Measurements from ENCODE around the gene AFF2. TPM values are rescaled to one million over a fixed set of nuclear protein-coding genes. Genes with fewer than 3 reads are reported as not detected.

Gene AFF2
- total RNA-seq, 5 donors from 2014 or later (not counting 1 experiment from before 2014, with no cell fraction given), result 0.95 to 4.1 (median 2.3) TPM

- Histone ChIP-seq H3K27me3 (replicated peaks in 1 of 2; ENCODE audit: control insufficient read depth in 2 of 2, extremely low read depth in 1 of 2, insufficient read depth in 2 of 2, low read length in 1 of 2) (no peaks in the 10 kb centered on the region), H3K4me3 (ENCODE audit: control insufficient read depth in 1 of 2, extremely low read depth in 1 of 2, low read length in 1 of 2) (no peak overlapping the region), H3K27ac (ENCODE audit: low read length) (no peak overlapping the region), H3K36me3 (ENCODE audit: control insufficient read depth in 2 of 2, extremely low read depth in 1 of 2, insufficient read depth in 1 of 2, low read length in 1 of 2) (no peaks in the 10 kb centered on the region), H3K9me3 (no peaks in the 10 kb centered on the region), H3K4me1 (ENCODE audit: control insufficient read depth in 1 of 2, extremely low read depth in 1 of 2, insufficient read depth in 2 of 2, low read length in 2 of 2) (no peaks in the 10 kb centered on the region)
- no CpG with 5 or more reads among the region's 2 CpGs for WGBS (ENCODE audit: insufficient coverage)
- POLR2A ChIA-PET, result no interaction called here
- no peak overlapping the region for H3K27ac Mint-ChIP-seq
- ATAC-seq (replicated peaks in 1 of 4) (no peak), DNase-seq (no peak)
- peaks cover 0 to 4% (median 2%) of the 10 kb centered on the region in 3 donors for H3K4me1 Mint-ChIP-seq
- no peak overlapping the region for H3K4me3 Mint-ChIP-seq
- H3K36me3 Mint-ChIP-seq, result no peaks in the 10 kb centered on the region
- H3K27me3 Mint-ChIP-seq, result peaks cover 0 to 19% of the 10 kb centered on the region in 2 donors
- CTCF ChIA-PET, result no interaction called here
- peaks cover 0 to 3% (median 0%) of the 10 kb centered on the region in 3 donors for H3K9me3 Mint-ChIP-seq
Measured at GRCh38 chrX:148492057-148492456, 8.4 kb upstream of the AFF2 start.

GRCh38 chrX:148495176-148495575 is 5.2 kb upstream of the AFF2 start:
- 50% methylated on average over 1 of the region's 3 CpGs for WGBS (ENCODE audit: insufficient coverage)
- peaks cover 7 to 12% (median 11%) of the 10 kb centered on the region in 3 donors for H3K4me1 Mint-ChIP-seq

DNA sequence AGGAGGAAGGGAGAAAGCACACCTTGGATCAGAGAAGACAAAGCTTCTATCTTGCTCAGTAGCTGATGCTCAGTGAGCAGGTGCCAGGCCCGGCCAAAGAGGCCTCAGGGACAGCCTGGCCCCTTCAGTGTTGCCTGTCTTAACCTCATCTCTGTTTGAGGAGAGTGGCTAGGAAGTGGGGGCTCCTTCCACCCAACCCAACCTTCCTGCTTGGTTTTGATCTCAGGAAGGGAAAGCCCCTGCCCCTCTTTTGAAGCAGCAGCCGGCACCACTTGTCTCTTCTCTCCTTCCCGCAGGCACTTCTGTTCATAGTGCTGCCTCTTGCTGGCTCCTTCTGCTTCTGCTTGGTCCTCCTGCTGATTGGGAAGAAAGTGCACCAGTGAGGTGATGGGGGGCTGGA is 2.4 kb upstream of the AFF2 start:
- Mint-ChIP-seq H3K4me1 (peaks cover 8 to 14% (median 11%) of the 10 kb centered on the region in 3 donors), H3K27ac (no peak overlapping the region), H3K27me3 (peaks cover 4 to 15% of the 10 kb centered on the region in 2 donors), H3K4me3 (no peak overlapping the region), H3K9me3 (no peaks in the 10 kb centered on the region), H3K36me3 (no peaks in the 10 kb centered on the region)
- Histone ChIP-seq H3K36me3 (ENCODE audit: control insufficient read depth in 2 of 2, extremely low read depth in 1 of 2, insufficient read depth in 1 of 2, low read length in 1 of 2) (no peaks in the 10 kb centered on the region), H3K4me3 (ENCODE audit: control insufficient read depth in 1 of 2, extremely low read depth in 1 of 2, low read length in 1 of 2) (no peak overlapping the region), H3K27ac (ENCODE audit: low read length) (no peak overlapping the region), H3K9me3 (no peaks in the 10 kb centered on the region), H3K27me3 (replicated peaks in 1 of 2; ENCODE audit: control insufficient read depth in 2 of 2, extremely low read depth in 1 of 2, insufficient read depth in 2 of 2, low read length in 1 of 2) (peaks cover 0 to 18% of the 10 kb centered on the region in 2 experiments), H3K4me1 (ENCODE audit: control insufficient read depth in 1 of 2, extremely low read depth in 1 of 2, insufficient read depth in 2 of 2, low read length in 2 of 2) (peaks cover 0 to 17% of the 10 kb centered on the region in 2 experiments)
- no CpG with 5 or more reads among the region's 3 CpGs for WGBS (ENCODE audit: insufficient coverage)
- POLR2A ChIA-PET, result no interaction called here
- CTCF ChIA-PET, result no interaction called here
- DNase-seq (peak in 7 of 35 experiments; percentile 2 to 30 (median 17)), ATAC-seq (replicated peaks in 1 of 4) (peak in 2 of 4 experiments; percentile 36 to 64)

More at GRCh38 chrX:148495176-148495575, 5.2 kb upstream of the AFF2 start:
- Mint-ChIP-seq H3K4me3 (no peak overlapping the region), H3K27me3 (peaks cover 0 to 16% of the 10 kb centered on the region in 2 donors), H3K27ac (no peak overlapping the region), H3K36me3 (no peaks in the 10 kb centered on the region), H3K9me3 (peaks cover 0 to 3% (median 0%) of the 10 kb centered on the region in 3 donors)
- ChIA-PET POLR2A (no interaction called here), CTCF (no interaction called here)
- H3K27ac ChIP-seq (ENCODE audit: low read length), result no peak overlapping the region
- H3K36me3 ChIP-seq (ENCODE audit: control insufficient read depth in 2 of 2, extremely low read depth in 1 of 2, insufficient read depth in 1 of 2, low read length in 1 of 2), result no peaks in the 10 kb centered on the region
- peaks cover 0 to 8% of the 10 kb centered on the region in 2 experiments for H3K27me3 ChIP-seq (replicated peaks in 1 of 2; ENCODE audit: control insufficient read depth in 2 of 2, extremely low read depth in 1 of 2, insufficient read depth in 2 of 2, low read length in 1 of 2)
- DNase-seq (no peak), ATAC-seq (replicated peaks in 1 of 4) (no peak)
- peaks cover 0 to 6% of the 10 kb centered on the region in 2 experiments for H3K4me1 ChIP-seq (ENCODE audit: control insufficient read depth in 1 of 2, extremely low read depth in 1 of 2, insufficient read depth in 2 of 2, low read length in 2 of 2)
- H3K4me3 ChIP-seq (ENCODE audit: control insufficient read depth in 1 of 2, extremely low read depth in 1 of 2, low read length in 1 of 2), result no peak overlapping the region
- no peaks in the 10 kb centered on the region for H3K9me3 ChIP-seq

DNA sequence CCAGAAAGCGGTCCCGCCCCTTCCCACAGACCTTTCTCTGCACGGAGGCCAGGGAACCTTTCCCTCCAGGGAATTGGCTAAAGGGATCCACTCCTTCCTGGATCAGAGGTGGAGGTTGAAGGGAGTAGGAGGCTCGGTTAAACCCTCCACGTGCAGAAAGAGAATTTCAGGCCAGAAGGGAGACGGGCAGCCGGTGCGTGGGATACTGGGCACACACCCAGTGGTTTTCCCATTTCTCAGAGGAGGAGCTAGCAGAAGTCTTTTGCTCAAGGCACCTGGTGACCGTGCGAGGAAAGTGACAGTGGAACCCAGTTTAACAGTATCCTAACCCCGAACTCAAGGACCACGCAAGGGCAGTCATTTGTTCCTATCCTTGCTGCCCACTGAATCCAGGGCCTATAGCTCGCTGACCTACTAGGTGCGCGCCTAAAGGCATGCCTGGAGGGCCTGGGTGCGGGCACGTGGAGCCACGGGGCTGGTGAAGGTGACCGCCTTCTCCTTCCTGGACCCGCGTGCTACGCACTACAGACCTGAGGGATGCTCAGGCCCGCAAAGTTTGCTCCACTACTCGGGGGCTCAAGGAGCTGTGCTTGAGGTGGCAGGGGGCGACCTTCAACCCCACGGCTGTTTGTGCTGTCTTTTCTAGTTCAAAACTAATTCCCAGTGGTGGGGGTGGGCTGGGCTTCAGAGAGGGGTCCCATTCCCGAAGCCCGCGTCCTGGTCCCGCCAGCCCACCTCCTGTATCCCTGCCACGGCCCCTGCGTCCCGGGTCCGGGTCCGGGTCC is 587 bp upstream of the AFF2 start:
- Histone ChIP-seq H3K9me3 (no peaks in the 10 kb centered on the region), H3K27me3 (replicated peaks in 1 of 2; ENCODE audit: control insufficient read depth in 2 of 2, extremely low read depth in 1 of 2, insufficient read depth in 2 of 2, low read length in 1 of 2) (peaks cover 0 to 26% of the 10 kb centered on the region in 2 experiments), H3K27ac (ENCODE audit: low read length) (no peak overlapping the region), H3K4me3 (ENCODE audit: control insufficient read depth in 1 of 2, extremely low read depth in 1 of 2, low read length in 1 of 2) (peak overlapping the region; percentile 10 to 37), H3K4me1 (ENCODE audit: control insufficient read depth in 1 of 2, extremely low read depth in 1 of 2, insufficient read depth in 2 of 2, low read length in 2 of 2) (peaks cover 0 to 17% of the 10 kb centered on the region in 2 experiments), H3K36me3 (ENCODE audit: control insufficient read depth in 2 of 2, extremely low read depth in 1 of 2, insufficient read depth in 1 of 2, low read length in 1 of 2) (no peaks in the 10 kb centered on the region)
- peaks cover 8 to 14% (median 11%) of the 10 kb centered on the region in 3 donors for H3K4me1 Mint-ChIP-seq
- H3K9me3 Mint-ChIP-seq, result no peaks in the 10 kb centered on the region
- no peaks in the 10 kb centered on the region for H3K36me3 Mint-ChIP-seq
- H3K27ac Mint-ChIP-seq, result no peak overlapping the region
- H3K27me3 Mint-ChIP-seq, result peaks cover 4 to 26% of the 10 kb centered on the region in 2 donors
- WGBS (ENCODE audit: insufficient coverage), result 95% methylated on average over 8 of the region's 35 CpGs
- H3K4me3 Mint-ChIP-seq, result peak overlapping the region; percentile 43 to 61 (median 51)
- DNase-seq (no peak), ATAC-seq (replicated peaks in 1 of 4) (no peak)
- ChIA-PET POLR2A (interaction anchor here in 1 of 2 donors (0.5 kb wide), 1 partner anchor 148 kb away, joined by 18 read pairs; no protein-coding TSS in a partner anchor), CTCF (interaction anchor here in 1 of 2 donors (0.6 kb wide), 1 partner anchor 1006 kb away, joined by 6 read pairs; no protein-coding TSS in a partner anchor)

DNA sequence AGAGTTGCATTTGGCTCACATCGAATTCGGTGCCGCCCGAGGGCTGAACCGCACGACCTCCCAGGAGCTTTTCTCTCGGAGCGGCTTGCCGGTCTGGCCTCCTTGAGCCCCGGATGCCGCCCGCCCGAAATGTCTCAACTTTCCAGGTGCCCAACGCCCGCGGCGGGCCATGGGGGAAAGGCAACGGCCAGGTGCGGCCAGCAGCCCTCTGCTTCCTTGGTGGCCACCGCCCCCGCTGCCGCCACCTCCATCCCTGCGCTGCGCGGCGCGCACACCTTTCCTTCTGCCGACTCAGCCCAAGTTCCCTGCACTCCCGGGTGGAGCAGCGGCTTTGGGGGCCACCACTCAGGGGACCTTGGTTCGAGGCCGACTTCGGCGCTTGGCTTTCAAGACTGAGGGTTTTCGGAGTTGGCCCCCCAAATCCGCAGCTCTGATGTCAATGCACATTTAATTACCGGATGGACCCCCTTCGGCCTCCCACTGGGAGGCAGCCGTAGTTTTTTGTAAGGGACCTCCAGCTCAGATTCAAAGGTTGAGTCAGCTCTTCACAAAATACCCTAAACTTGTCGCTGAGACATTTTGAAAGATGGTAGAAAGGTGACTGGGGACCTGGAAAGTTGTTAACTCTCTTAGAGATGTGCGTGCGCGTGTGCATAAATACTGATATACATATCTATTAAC is 1.1 kb downstream of the AFF2 start:
- H3K36me3 ChIP-seq (ENCODE audit: control insufficient read depth in 2 of 2, extremely low read depth in 1 of 2, insufficient read depth in 1 of 2, low read length in 1 of 2), result no peaks in the 10 kb centered on the region
- DNase-seq (peak in 1 of 35 experiments; percentile 3), ATAC-seq (replicated peaks in 1 of 4) (peak in 3 of 4 experiments; percentile 9 to 27 (median 12))
- H3K4me3 Mint-ChIP-seq, result peak overlapping the region; percentile 77 to 87 (median 83)
- H3K27me3 ChIP-seq (replicated peaks in 1 of 2; ENCODE audit: control insufficient read depth in 2 of 2, extremely low read depth in 1 of 2, insufficient read depth in 2 of 2, low read length in 1 of 2), result peaks cover 0 to 26% of the 10 kb centered on the region in 2 experiments
- no peak overlapping the region for H3K27ac ChIP-seq (ENCODE audit: low read length)
- H3K4me1 ChIP-seq (ENCODE audit: control insufficient read depth in 1 of 2, extremely low read depth in 1 of 2, insufficient read depth in 2 of 2, low read length in 2 of 2), result peaks cover 0 to 17% of the 10 kb centered on the region in 2 experiments
- peaks cover 8 to 14% (median 11%) of the 10 kb centered on the region in 3 donors for H3K4me1 Mint-ChIP-seq
- no peaks in the 10 kb centered on the region for H3K36me3 Mint-ChIP-seq
- POLR2A ChIA-PET, result no interaction called here
- no peak overlapping the region for H3K27ac Mint-ChIP-seq
- no peaks in the 10 kb centered on the region for H3K9me3 ChIP-seq
- H3K27me3 Mint-ChIP-seq, result peaks cover 4 to 28% of the 10 kb centered on the region in 2 donors
- H3K9me3 Mint-ChIP-seq, result no peaks in the 10 kb centered on the region
- peak overlapping the region; percentile 49 to 68 for H3K4me3 ChIP-seq (ENCODE audit: control insufficient read depth in 1 of 2, extremely low read depth in 1 of 2, low read length in 1 of 2)
- CTCF ChIA-PET, result no interaction called here
- WGBS (ENCODE audit: insufficient coverage), result 0% methylated on average over 23 of the region's 43 CpGs

- Mint-ChIP-seq H3K27me3 (peaks cover 4 to 38% of the 10 kb centered on the region in 2 donors), H3K9me3 (no peaks in the 10 kb centered on the region), H3K27ac (no peak overlapping the region), H3K4me3 (no peak overlapping the region), H3K36me3 (no peaks in the 10 kb centered on the region), H3K4me1 (peaks cover 1 to 5% (median 4%) of the 10 kb centered on the region in 3 donors)
- peaks cover 0 to 13% of the 10 kb centered on the region in 2 experiments for H3K4me1 ChIP-seq (ENCODE audit: control insufficient read depth in 1 of 2, extremely low read depth in 1 of 2, insufficient read depth in 2 of 2, low read length in 2 of 2)
- ChIA-PET CTCF (no interaction called here), POLR2A (no interaction called here)
- H3K36me3 ChIP-seq (ENCODE audit: control insufficient read depth in 2 of 2, extremely low read depth in 1 of 2, insufficient read depth in 1 of 2, low read length in 1 of 2), result no peaks in the 10 kb centered on the region
- H3K27me3 ChIP-seq (replicated peaks in 1 of 2; ENCODE audit: control insufficient read depth in 2 of 2, extremely low read depth in 1 of 2, insufficient read depth in 2 of 2, low read length in 1 of 2), result peaks cover 0 to 25% of the 10 kb centered on the region in 2 experiments
- ATAC-seq (replicated peaks in 1 of 4), result no peak
- no peak overlapping the region for H3K4me3 ChIP-seq (ENCODE audit: control insufficient read depth in 1 of 2, extremely low read depth in 1 of 2, low read length in 1 of 2)
- H3K9me3 ChIP-seq, result no peaks in the 10 kb centered on the region
- DNase-seq, result no peak
- WGBS (ENCODE audit: insufficient coverage), result 84% methylated on average over 7 of the region's 15 CpGs
- H3K27ac ChIP-seq (ENCODE audit: low read length), result no peak overlapping the region
Measured at GRCh38 chrX:148504506-148504905, 4.1 kb downstream of the AFF2 start.

Data from T-cell (primary cell).